SW480 (cell line): ENCODE data around the gene MTX3.
A peak's percentile ranks its signal among the peaks of the same experiment; 100 is the strongest.

ENCODE experiments used
- DNase-seq: peaks from one replicate; pipeline ENCODE4 v3.0.0-alpha.2; 2016; ENCODE audit warnings: low spot score

The MTX3 gene

DNA sequence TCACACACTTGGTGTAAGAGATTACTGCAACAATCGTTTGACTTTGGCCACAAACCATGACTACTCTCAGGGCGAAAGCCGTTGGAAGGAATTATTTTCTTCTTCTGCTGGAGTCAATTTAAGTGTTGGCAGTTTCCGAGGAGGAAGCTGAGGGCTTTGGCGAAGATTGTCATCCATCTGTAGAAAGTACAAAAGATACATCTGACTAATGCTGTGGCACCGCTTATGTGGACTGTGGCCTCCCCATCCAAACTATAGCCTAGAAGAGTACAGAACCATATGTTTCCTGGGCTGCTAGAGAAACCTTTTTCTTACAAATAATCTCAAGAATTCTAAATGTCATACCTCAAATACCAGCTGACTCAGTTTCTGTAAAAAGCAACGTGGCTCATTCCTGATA lies 7.4 kb downstream of the MTX3 start:
- no peak for DNase-seq

DNA sequence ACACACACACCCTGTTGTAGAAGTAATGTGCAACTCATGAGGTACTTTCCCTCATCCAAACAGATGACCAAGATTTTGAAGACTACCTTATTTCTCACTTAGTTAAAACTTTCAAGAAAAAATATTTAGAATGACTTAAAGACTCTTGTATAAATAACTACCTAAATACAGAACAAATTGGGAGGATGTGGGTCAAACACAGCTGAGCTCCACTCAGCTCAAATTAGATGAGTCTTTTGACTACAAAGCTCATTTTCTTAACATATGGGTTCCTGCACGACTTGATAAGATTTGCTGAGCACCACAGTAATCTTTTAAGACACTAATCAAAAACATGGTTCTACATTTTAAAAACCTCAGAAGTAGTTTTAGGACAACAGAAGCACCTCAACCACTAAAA lies 8.9 kb downstream of the MTX3 start:
- DNase-seq, result no peak

DNA sequence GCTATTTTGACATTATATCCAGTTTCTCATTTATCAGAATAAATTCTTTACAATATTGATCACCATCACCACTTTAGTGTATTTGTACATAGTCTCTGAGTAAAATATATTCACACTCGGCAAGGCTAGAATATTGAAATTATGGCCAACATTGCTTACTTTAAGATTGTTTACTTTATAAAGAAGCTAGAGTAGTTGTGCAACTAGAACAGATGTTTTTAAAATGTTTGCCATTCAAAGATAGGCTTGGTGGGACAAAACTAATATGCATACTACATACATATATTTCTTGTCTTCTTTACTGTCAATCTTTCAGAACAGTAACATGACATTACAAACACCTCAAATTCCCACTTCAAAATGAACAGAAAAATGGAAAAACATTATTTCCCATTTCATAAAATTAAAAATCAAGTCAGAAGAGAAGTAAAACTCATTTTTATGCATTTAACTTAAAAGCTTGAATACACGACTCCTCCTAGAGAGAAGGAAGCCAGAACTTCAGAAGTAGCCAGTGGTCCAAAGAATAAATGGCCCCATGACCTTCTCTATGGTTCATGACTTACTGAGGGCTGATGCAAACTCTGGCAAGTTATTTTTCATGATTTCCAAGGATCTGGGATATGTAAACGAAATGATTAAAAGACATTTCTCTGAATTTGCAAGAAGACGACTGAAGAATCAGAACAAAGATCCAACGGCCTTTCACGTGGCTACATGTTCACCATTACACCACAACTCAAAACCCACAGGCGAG lies 14.1 kb downstream of the MTX3 start:
- no peak for DNase-seq

DNA sequence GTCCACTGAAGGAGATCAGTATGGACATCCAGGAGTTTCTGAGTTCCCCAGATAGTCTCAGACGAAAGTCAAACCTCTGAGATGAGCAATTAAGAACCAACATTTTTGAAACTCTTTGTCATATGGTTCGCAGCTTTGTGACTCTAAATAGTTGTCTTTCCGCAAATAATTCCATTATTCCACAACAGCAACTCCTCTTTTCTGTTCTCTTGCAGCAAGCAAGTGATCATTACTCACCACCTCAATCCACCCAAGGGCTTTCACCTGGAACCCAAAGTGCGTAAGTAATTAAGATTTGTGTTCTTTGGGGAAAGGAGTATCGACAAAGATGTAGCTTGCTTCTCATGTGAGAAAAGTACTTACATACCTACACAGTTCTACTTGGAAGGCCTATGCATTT lies 15.6 kb downstream of the MTX3 start:
- DNase-seq, result no peak

DNA sequence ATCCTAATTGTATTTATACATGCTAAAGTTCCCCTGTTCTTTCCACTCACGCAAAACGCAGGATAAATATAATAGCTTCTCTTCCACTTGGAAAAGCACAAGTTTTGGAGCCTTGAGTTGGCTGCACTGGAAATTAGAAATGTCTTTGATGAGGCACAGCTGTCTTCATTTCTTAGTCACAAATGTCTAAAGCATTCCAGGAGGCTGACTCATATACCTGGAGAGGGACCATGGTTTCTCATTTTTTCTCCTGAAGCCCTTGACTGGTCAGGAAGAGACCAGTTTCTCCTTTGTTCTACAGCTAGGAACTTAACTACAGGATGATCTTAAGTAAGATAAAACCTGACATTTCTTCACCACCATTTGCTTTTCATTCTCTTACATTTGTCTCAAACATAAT lies 16.2 kb downstream of the MTX3 start:
- DNase-seq, result peak; percentile 18

DNA sequence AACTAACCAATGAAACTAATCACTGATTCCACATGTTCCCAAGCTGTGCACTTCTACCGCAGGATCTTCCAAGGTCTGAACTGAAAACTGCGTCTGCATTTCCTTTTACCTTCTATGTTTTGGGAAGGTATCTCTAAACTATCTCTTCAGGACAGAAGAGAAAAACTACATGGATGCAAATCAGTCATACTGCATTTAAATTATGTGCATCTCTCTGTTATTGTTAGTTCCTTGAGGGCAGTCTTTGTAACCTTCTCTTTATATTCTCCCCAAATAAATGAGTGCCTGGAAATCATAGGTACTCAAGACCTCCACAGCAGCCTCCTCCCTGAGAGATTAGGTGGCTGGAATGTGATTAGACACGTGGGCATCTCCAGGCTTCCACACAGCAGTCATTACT lies 17.1 kb downstream of the MTX3 start:
- no peak for DNase-seq

DNA sequence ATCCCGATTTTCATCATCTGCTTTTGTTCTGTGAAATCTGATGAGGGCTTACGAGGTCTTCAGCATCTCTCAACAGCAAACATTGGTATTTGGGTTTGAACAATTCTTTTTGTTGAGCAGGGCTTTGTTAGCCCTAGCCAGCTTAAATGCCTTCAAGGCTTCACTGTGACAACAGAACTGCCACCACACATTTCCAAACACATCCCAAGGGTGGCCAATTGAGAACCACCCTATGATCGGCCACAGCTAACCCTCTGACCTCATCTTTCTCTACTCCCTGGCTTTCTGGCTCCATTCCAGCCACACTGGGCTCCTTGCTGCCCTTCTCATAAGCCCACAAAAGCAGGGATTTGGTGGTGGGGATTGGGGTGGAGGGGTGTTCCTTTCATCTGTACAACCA lies 17.6 kb downstream of the MTX3 start:
- DNase-seq, result no peak

DNA sequence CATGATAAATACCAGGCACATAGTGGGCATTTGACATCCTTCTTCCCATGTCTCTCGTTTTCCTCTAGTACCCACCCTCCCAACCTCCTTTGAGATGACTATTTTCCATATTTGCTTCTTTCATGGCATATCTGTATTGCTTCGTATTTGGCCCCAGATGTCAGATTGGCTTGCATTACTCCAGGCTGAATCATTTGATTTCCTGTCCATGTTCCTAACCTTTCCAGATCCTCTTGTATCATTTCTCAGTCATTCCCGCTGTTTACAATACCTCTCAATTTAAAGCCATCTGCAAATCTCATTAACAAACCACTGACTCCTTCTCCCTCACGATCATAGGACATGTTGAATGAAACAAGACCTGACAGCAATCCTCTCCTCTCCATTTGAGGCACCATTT lies 19.9 kb downstream of the MTX3 start:
- DNase-seq, result no peak

DNA sequence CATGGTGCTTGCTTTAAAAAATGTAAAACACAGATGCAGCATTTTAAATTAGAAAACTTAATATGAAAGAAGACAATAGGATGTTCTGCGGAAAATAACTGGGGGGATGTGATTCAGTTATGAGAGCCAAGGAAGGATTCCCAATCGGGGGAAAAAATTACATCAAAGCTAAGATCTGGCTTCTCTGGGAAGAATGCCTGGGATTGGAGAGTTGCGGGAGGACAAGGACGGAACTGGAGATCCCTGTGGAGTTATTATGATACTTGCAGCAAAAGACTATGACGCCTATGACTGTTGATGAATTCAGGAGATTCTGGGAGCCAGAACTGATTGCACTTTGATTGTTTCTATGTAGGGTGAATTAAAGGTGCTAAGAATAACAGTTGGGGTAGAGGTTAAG lies 24.6 kb downstream of the MTX3 start:
- no peak for DNase-seq

DNA sequence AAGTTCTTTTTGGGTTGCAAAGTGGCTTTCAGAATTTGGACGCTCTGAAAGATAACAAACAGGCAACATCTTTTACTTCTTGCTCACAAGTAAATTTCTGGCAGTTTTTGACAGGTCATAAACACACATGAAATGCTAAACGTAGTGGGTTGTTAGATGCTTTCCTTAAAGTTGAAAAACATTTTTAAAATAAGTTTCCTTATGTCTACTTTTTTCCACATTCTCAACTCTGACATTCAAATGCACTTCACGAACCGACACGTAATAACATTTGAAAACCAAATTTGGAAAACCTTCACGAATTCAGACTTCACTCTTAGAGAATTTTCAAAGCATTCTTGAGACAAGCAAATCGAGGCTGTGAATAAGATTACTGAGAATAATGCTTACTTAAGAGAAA lies 26.9 kb downstream of the MTX3 start:
- DNase-seq, result no peak

DNA sequence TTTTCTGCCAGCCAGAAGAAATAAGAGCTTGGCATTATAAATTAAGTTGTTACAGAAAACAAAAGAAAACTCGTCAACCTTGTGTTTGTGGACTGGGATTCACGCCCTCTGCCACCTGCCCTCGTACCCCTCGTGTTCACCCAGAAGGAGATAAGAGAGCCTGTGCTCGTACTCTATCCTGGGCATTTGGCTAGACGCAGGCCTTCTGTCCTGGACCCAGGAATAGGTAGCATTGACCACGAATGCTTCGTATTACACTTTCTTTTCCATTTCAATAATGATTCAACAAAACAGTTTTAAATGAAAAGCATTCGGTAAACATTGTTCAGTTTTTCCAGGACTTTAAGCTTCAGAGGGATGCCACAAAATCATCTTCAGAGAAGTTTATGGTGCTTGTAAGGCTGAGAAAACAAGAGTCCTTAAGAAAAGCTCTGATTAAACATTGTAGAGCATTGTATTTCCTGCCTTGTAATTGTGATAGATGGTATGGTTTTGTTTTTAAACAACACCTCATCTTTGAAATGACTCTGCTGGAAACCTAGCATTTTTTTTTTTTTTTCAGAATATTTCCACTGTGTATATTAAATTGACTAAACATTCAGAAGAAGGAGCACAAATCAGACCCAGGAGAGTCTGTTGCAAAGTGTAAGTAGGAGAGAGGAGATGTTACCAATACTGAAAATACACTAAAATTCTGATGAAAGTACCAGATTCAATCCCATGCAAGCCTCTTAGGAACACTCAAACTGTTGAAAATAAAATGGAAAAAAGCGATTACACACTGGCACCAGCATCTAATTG lies 27.6 kb downstream of the MTX3 start:
- no peak for DNase-seq

DNA sequence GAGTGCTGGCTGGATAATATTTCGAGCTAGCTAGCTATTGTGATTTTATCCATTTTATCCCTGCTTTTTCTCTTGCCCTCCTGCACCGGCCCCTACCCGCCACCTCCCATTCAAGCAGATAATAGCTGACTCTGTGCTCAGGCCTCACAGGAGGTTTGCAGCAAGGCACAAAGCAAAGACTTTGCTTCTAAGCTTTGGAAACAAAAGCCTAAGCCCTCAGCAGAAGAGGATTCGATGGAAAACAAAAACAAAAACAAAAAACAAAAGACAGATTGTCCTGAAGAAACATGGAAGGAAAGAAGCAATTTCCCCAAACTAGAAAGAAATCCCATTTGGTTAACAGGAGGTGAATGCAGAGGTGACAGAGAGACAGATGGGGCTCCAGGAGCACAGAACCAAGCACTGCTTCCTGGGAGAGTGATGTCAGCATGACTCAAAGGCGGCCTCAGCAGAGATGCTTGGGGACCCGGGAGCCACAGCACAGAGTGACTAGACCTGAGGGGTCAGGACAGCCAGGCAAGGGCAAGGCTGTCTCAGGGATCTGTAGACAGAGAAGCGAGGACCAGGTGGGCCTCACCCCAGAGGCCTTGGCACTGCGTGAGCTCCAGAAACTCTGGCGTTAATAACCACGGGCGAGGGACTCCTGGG lies 28.4 kb downstream of the MTX3 start:
- no peak for DNase-seq

DNA sequence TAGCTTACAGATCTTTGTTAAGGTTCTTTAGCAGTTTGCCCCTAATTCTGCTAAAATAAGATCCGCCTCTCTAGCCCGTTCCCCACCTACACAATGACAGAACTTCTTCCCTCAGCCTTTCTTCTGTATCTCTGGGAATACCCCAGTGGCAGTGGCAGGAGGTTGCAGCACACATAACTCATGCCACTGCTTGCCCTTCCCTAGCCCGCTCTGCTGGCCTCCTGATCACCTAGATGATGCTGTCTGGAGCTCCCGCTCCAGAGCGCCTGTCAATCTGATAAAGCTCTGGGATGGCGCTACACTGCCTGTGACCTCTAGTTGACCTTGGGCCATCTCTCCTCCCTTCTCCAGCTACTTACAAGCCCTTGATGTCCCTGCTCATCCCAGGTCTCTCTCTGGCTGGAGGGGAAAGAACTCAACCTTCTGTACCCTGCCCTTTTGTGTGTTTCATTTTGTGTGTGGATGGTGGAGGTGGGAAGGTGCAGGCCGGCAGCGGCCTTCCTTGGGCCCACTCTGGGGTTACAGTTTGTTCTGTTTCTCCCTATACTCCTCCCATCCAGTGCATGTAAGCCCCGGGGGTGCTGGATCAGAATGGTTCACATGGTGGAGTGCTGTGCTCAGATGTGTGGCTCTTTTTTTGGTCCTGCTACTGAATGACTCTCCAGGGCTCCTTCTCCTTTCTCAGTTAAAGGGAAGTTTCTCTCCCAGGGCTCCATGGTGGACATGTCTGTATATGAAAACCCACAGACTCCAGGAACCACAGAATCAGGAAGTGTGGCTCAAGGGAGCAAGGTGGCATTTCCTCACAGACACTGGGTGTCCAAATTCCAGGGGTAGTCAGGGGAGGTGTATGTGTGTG lies 29.1 kb downstream of the MTX3 start:
- no peak for DNase-seq

DNA sequence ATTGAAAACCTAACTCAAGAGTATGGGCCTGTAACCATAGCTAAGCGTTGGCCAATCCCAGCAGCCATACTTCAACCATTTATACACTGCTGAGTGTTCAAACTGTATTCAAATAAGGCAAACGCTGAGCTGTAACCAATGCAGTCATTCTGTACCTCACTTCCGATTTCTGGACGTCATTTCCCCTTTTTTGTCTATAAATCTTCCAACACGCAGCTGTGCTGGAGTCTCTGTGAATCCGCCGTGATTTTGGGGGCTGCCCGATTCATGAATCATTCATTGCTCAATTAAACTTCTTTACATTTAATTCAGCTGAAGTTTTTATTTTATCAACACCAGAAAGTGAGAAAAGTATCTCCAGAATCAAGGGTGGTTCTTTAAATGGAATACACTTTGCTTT lies 31.7 kb downstream of the MTX3 start:
- no peak for DNase-seq

DNA sequence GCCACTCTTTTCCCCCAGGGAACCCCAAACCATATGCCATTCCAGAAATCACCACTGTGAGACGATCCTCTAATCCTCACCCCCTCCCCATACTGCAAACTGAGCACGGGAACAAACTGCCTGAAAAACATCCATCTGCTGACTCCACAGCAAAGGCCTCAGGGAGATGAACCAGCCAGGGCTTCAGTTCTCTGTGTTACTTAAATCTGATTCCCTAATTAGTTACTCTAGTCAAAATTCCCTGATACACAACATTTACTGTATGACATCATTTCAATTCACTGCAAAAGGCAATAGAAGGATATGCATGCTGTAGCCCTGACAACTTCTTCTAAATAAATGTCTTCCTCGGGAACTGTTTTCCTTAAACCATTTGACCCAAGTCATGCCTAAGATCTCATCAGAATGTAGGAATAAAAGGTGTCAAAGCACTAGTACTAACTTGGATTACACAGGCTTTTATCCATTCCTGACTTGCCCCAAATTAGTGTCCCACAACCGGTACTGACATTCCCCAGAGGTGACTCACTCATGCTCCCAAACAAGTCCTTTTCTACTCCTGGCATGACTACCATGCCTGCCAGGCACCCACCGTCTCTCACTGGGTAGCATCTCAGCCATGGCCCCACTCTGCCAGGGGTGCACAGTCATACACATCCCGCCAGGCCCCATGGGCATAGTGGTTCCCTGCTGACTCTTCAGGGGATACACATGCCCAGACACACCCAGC lies 35.0 kb downstream of the MTX3 start:
- peak; percentile 61 for DNase-seq

DNA sequence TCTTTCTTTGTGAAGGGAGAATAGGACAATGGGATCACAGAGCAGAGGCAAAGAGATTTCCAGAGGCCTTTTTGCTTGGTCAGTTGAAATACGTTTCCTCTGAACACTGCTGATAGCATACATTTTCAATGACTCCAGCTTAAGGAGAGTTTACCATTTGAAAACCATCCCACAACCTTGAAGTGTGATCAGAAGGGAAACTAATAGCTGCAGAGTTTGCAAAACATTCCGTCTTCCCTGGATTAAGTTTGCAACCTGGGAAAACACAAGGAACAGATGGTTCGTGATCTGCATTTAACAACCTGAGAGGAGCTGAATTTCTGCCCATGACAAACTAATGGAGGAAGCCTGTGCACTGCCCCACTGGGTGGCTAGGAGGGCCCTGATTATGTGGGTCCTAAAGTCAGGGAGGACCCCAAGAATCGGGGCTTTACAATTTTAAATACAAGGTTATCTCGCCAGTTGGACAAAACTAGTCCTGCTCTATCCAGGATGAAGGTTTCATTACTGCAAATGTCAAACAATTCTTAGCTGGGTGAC lies 35.6 kb downstream of the MTX3 start:
- DNase-seq, result no peak

DNA sequence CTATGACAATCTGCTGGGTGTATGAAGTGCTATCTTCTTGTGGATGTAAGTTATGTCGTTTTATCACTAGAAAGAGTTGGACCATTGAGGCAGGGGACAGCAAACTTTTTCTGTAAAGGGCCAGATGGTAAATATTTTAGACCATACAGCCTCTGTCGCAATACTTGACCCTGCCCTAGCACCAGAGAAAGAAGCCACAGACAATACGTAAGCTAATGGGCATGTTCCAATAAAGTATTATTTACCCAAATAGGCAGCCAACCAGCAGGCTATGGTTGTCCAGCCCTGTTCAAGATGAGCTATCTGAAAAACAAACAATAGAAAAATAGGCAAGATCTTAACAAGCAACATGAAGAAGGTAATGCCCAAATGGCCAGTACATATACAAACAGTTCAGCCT lies 36.4 kb downstream of the MTX3 start:
- DNase-seq, result no peak

DNA sequence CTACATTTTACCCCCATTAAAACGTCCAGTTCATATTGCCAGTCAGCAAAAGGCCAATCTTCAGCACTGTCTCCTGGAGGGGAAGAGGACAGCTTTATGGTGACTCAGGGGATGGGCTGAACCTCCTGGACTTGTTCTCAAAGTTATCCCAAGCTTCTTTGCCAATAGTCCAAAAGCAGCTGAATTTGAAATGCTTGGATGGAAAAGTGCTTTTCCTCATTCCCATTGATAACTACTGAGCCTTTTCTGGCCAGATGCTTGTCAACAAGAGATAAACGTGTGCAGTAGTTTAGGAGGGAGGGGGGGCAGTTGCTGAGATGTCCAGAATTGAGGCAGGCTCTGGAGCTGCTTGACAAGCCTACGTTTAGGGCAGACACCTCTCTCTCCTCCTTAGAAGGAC lies 43.5 kb downstream of the MTX3 start:
- DNase-seq, result no peak

DNA sequence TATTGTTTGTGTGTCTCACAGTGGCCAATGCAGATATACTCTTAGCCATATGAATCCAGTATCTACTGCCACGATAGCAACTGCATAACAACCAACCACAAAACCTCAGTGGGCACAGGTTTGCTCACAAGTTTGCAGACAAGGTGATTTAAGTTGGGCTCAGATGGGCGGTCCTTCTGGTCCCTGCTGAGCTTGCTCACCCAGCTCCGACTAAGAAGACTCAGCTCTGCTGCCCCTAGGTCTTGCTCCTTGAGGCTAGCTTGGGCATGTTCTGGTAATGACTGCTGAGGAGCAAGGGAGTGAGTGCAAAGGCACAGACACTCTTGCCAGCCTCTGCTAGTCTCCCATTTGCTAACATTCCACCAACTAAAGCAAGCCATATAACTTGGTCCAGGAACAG lies 52.6 kb downstream of the MTX3 start:
- DNase-seq, result no peak

DNA sequence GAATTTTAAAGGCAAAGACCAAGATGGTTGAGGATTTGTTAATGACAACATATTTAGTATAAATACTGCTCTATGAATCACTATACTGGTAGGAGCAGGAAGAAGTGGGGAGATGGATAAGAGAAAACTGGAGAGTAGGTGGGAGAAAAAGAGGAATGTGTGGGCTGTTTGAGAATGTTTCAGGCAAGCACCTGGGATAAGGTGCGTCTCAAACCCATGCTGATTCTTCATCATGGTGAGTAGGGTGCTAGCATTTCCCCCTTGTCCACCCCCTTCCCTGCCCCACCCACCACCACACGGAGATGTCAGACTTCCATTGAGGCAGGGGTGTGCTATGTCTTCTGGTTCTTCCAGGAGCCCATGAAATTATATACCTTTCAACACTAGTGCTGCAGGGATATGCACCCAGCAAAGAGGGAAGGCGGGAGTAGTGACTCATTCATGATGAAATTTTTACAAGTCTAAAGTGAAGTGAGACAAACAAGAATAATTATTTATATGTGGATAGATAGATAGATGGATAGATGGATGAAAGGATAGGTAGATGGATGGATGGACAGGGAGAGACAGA lies 54.3 kb downstream of the MTX3 start:
- no peak for DNase-seq
